AG04449 (cell line): ENCODE measurements around the gene KPNB1.

ENCODE experiments used
- CTCF ChIA-PET: fragments of 350-600 bp; formaldehyde crosslinking; extraction: SDS; loops from one replicate; lab custom pipeline; 2021; ENCODE audit warnings: antibody characterized with exemption; lab: Yijun Ruan, JAX
- POLR2A ChIA-PET: fragments of 400-600, 350-600 bp; formaldehyde crosslinking; extraction: SDS; loops from one replicate; lab custom pipeline; 2020; ENCODE audit warnings: antibody characterized with exemption, inconsistent platforms; lab: Yijun Ruan, JAX
- DNase-seq: peaks from one replicate; pipeline ENCODE4 v3.0.0-alpha.2; 2010; ENCODE audit warnings: low read depth, low spot score
- H3K4me3 ChIP-seq: 2 replicates; pipeline ENCODE4 v1.5.1; 2011; ENCODE audit warnings: low read depth, mild to moderate bottlenecking, control low read depth, low read length
- CTCF ChIP-seq: IDR thresholded peaks from one replicate; pipeline ENCODE4 v1.5.1; 2011; ENCODE audit warnings: mild to moderate bottlenecking, moderate library complexity, low read length, control low read depth, inconsistent platforms; ENCODE audit not compliant: insufficient read depth; ENCODE audit errors: missing control alignments

The KPNB1 gene

GRCh38 chr17:47685556-47686275 lies 36.0 kb downstream of the KPNB1 start:
- no peak for DNase-seq
- POLR2A ChIA-PET, result no interaction called here
- no peak overlapping the region for H3K4me3 ChIP-seq
- no peak for TF ChIP-seq CTCF
- CTCF ChIA-PET, result interaction anchor here (1.4 kb wide), 1 partner anchor 13 kb away, joined by 4 read pairs; no protein-coding TSS in a partner anchor

GRCh38 chr17:47686276-47686635 lies 36.5 kb downstream of the KPNB1 start:
- POLR2A ChIA-PET, result no interaction called here

GRCh38 chr17:47686664-47687327 lies 37.1 kb downstream of the KPNB1 start:
- no peak overlapping the region for H3K4me3 ChIP-seq
- CTCF ChIA-PET, result interaction anchor here (0.9 to 3.0 kb wide), 8 partner anchors 8 to 103 kb away, joined by 3 to 12 read pairs (median 4); no protein-coding TSS in a partner anchor
- no peak for TF ChIP-seq CTCF
- no peak for DNase-seq
- POLR2A ChIA-PET, result no interaction called here

More at GRCh38 chr17:47686276-47686635, 36.5 kb downstream of the KPNB1 start:
- H3K4me3 ChIP-seq, result no peak overlapping the region
- TF ChIP-seq CTCF, result no peak
- DNase-seq, result no peak
- CTCF ChIA-PET, result interaction anchor here (1.4 to 1.5 kb wide), 2 partner anchors 13 to 104 kb away, joined by 4 to 6 read pairs; no protein-coding TSS in a partner anchor

- DNase-seq, result no peak
- no peak for TF ChIP-seq CTCF
- ChIA-PET CTCF (interaction anchor here (0.8 to 3.0 kb wide), 12 partner anchors 8 to 114 kb away, joined by 3 to 12 read pairs (median 3); no protein-coding TSS in a partner anchor), POLR2A (interaction anchor here (0.9 kb wide), 1 partner anchor 19 kb away, joined by 4 read pairs; no protein-coding TSS in a partner anchor)
- H3K4me3 ChIP-seq, result no peak overlapping the region
Observed at GRCh38 chr17:47687328-47687690, 37.6 kb downstream of the KPNB1 start.

- POLR2A ChIA-PET, result interaction anchor here (0.9 to 1.3 kb wide), 2 partner anchors 19 to 39 kb away, joined by 3 to 4 read pairs; no protein-coding TSS in a partner anchor
- no peak for DNase-seq
- TF ChIP-seq CTCF, result no peak
- CTCF ChIA-PET, result interaction anchor here (0.8 to 3.0 kb wide), 12 partner anchors 9 to 114 kb away, joined by 3 to 12 read pairs (median 3); no protein-coding TSS in a partner anchor
- H3K4me3 ChIP-seq, result no peak overlapping the region
Observed at GRCh38 chr17:47687748-47688147, 38.0 kb downstream of the KPNB1 start.

GRCh38 chr17:47690121-47690520 lies 40.4 kb downstream of the KPNB1 start:
- no peak for TF ChIP-seq CTCF
- POLR2A ChIA-PET, result no interaction called here
- no peak overlapping the region for H3K4me3 ChIP-seq
- DNase-seq, result no peak
- CTCF ChIA-PET, result no interaction called here
